HG03045 (cell line): Measurements from ENCODE around the gene CASTOR1.

Source experiments
- ATAC-seq: cut with Tn5 transposase; IDR thresholded peaks from one replicate; pipeline ENCODE4 v1.9.1; 2021; ENCODE audit warnings: mild to moderate bottlenecking, moderate library complexity; ENCODE audit not compliant: unreplicated experiment

Gene CASTOR1

GRCh38 chr22:30286331-30286730 is 3.0 kb downstream of the CASTOR1 start:
- no peak for ATAC-seq

- no peak for ATAC-seq
Measured at GRCh38 chr22:30285846-30286200, 3.5 kb downstream of the CASTOR1 start.

GRCh38 chr22:30285176-30285845 is 4.0 kb downstream of the CASTOR1 start:
- no peak for ATAC-seq

- ATAC-seq, result no peak
Measured at GRCh38 chr22:30284666-30285065, 4.6 kb downstream of the CASTOR1 start.

- ATAC-seq, result no peak
Measured at GRCh38 chr22:30284172-30284571, 5.1 kb downstream of the CASTOR1 start.

GRCh38 chr22:30283342-30283741 is 6.0 kb downstream of the CASTOR1 start:
- no peak for ATAC-seq

GRCh38 chr22:30282616-30283046 is 6.7 kb downstream of the CASTOR1 start:
- ATAC-seq, result no peak

- no peak for ATAC-seq
Measured at GRCh38 chr22:30280505-30280904, 8.8 kb downstream of the CASTOR1 start.

- ATAC-seq, result no peak
Measured at GRCh38 chr22:30279932-30280331, 9.4 kb downstream of the CASTOR1 start.

GRCh38 chr22:30279046-30279788 is 10.1 kb downstream of the CASTOR1 start:
- no peak for ATAC-seq

GRCh38 chr22:30277547-30278344 is 11.6 kb downstream of the CASTOR1 start:
- no peak for ATAC-seq

GRCh38 chr22:30276039-30276438 is 13.3 kb downstream of the CASTOR1 start:
- ATAC-seq, result no peak

GRCh38 chr22:30275625-30276024 is 13.7 kb downstream of the CASTOR1 start:
- ATAC-seq, result no peak

GRCh38 chr22:30274437-30274812 is 14.9 kb downstream of the CASTOR1 start:
- no peak for ATAC-seq

- ATAC-seq, result no peak
Measured at GRCh38 chr22:30273711-30274436, 15.4 kb downstream of the CASTOR1 start.

GRCh38 chr22:30272781-30273601 is 16.3 kb downstream of the CASTOR1 start:
- ATAC-seq, result no peak

GRCh38 chr22:30270832-30271231 is 18.5 kb downstream of the CASTOR1 start:
- ATAC-seq, result no peak

- ATAC-seq, result no peak
Measured at GRCh38 chr22:30268331-30268730, 21.0 kb downstream of the CASTOR1 start.

GRCh38 chr22:30267382-30268302 is 21.7 kb downstream of the CASTOR1 start:
- no peak for ATAC-seq
